Cardiac septum (tissue), 1 donor: ENCODE data around the gene SIX3. TPM values are rescaled to one million over a fixed set of nuclear protein-coding genes. Genes with fewer than 3 reads are reported as not detected.

Experiments used
- DNase-seq: peaks from one replicate; pipeline ENCODE4 v3.0.0-alpha.2; 2020; ENCODE audit warnings: low spot score
- intact Hi-C: fragments of 100-400 bp; cut with DNase I; formaldehyde crosslinking; loops from one replicate; pipeline ENCODE4 v1.14.0; 2022
- long read RNA-seq: library from polyadenylated mRNA; unstranded; transcript quantifications from one replicate; pipeline ENCODE4 v2.0.0, GENCODE V29; 2021
- total RNA-seq: library from RNA; stranded (reverse); fragmentation: NEBNext Ultra II Directional; extraction: Animal tissue kit (Norgen Biotek cat#: 25700); gene quantifications from one replicate; pipeline ENCODE4 v1.2.1, GENCODE V29; 2021
- donor health status: DM: no; HTN: no; CAD: no.

SIX3 gene
- total RNA-seq, result not detected
- long read RNA-seq, result 0 reads

GRCh38 chr2:44941551-44942234, at the start of gene SIX3:
SIX3 (plus strand) TSS chr2:44941702; CDS start chr2:44942105, 403 bp downstream.
- intact Hi-C loops, result no loop called here

GRCh38 chr2:44894058-44894457, 47.4 kb upstream of the SIX3 start:
- no peak for DNase-seq

More at GRCh38 chr2:44941551-44942234, at the start of gene SIX3:
- no peak for DNase-seq

GRCh38 chr2:44895061-44895460, 46.4 kb upstream of the SIX3 start:
- no peak for DNase-seq
- intact Hi-C loops, result no loop called here

More at GRCh38 chr2:44894058-44894457, 47.4 kb upstream of the SIX3 start:
- intact Hi-C loops, result no loop called here

- intact Hi-C loops, result no loop called here
Measured at GRCh38 chr2:44897406-44897805, 44.1 kb upstream of the SIX3 start.

GRCh38 chr2:44902217-44903137, 39.0 kb upstream of the SIX3 start:
- intact Hi-C loops, result no loop called here
- DNase-seq, result no peak

More at GRCh38 chr2:44897406-44897805, 44.1 kb upstream of the SIX3 start:
- DNase-seq, result no peak

- intact Hi-C loops, result no loop called here
- DNase-seq, result no peak
Measured at GRCh38 chr2:44904578-44904977, 36.9 kb upstream of the SIX3 start.

- DNase-seq, result no peak
- intact Hi-C loops, result no loop called here
Measured at GRCh38 chr2:44906972-44907371, 34.5 kb upstream of the SIX3 start.

GRCh38 chr2:44909831-44910230, 31.7 kb upstream of the SIX3 start:
- no peak for DNase-seq
- intact Hi-C loops, result no loop called here

GRCh38 chr2:44912660-44913059, 28.8 kb upstream of the SIX3 start:
- no peak for DNase-seq
- intact Hi-C loops, result no loop called here

- intact Hi-C loops, result no loop called here
- no peak for DNase-seq
Measured at GRCh38 chr2:44916291-44916690, 25.2 kb upstream of the SIX3 start.

GRCh38 chr2:44918095-44918775, 23.3 kb upstream of the SIX3 start:
- intact Hi-C loops, result no loop called here
- DNase-seq, result no peak

GRCh38 chr2:44920751-44921150, 20.8 kb upstream of the SIX3 start:
- intact Hi-C loops, result no loop called here
- DNase-seq, result no peak

- intact Hi-C loops, result no loop called here
Measured at GRCh38 chr2:44922776-44923175, 18.7 kb upstream of the SIX3 start.

GRCh38 chr2:44925561-44926136, 15.9 kb upstream of the SIX3 start:
- intact Hi-C loops, result no loop called here
- no peak for DNase-seq

More at GRCh38 chr2:44922776-44923175, 18.7 kb upstream of the SIX3 start:
- no peak for DNase-seq

- DNase-seq, result no peak
- intact Hi-C loops, result no loop called here
Measured at GRCh38 chr2:44926957-44927356, 14.5 kb upstream of the SIX3 start.

- DNase-seq, result no peak
- intact Hi-C loops, result no loop called here
Measured at GRCh38 chr2:44927985-44928482, 13.5 kb upstream of the SIX3 start.

GRCh38 chr2:44928483-44929158, 12.9 kb upstream of the SIX3 start:
- intact Hi-C loops, result no loop called here
- peak; percentile 66 for DNase-seq

- peak; percentile 20 for DNase-seq
- intact Hi-C loops, result no loop called here
Measured at GRCh38 chr2:44929159-44929734, 12.3 kb upstream of the SIX3 start.
